B cell (primary cell): ENCODE data around the gene FLNB. TPM values are rescaled to one million over a fixed set of nuclear protein-coding genes. Genes with fewer than 3 reads are reported as not detected.

Source experiments
- ATAC-seq: fragments of 200-7000 bp; cut with Tn5 transposase; one replicate; pipeline ENCODE4 v1.10.0; 2021; ENCODE audit warnings: low read depth, mild to moderate bottlenecking, moderate number of reproducible peaks, moderate library complexity
- CTCF ChIA-PET: fragments of 350-600 bp; sonication (Branson Sonifier 250); formaldehyde crosslinking; loops from one replicate; lab custom pipeline; 2021; ENCODE audit warnings: antibody characterized with exemption, inconsistent platforms; lab: Charles Lee
- POLR2A ChIA-PET: fragments of 350-600 bp; sonication (Branson Sonifier 250); formaldehyde crosslinking; loops from one replicate; lab custom pipeline; 2021; ENCODE audit warnings: antibody characterized with exemption; lab: Charles Lee
- DNase-seq: peaks from one replicate; pipeline ENCODE4 v3.0.0; 2013
- H2AFZ ChIP-seq: 2 replicates; pipeline ENCODE4 v1.6.1; 2012; ENCODE audit warnings: mild to moderate bottlenecking, low read depth, low read length; ENCODE audit not compliant: insufficient read depth, poor library complexity, severe bottlenecking
- H3K27ac ChIP-seq, 2 donors: 1 replicate in 1 of 2; 2 replicates in 1 of 2; pipeline ENCODE4 v1.5.1; 2012 to 2013; ENCODE audit warnings: low read length in 2 of 2, mild to moderate bottlenecking in 2 of 2, moderate library complexity in 1 of 2
- H3K27me3 ChIP-seq, 4 experiments: fragments of 200-600 bp in 1 of 4; sonication (generic) in 1 of 4; replicated peaks in 1 of 4; 1 replicate in 2 of 4; 2 replicates in 2 of 4; pipeline versions ENCODE4 v1.6.1 to v1.7.0; 2013 to 2016; ENCODE audit warnings: low read length in 3 of 4, mild to moderate bottlenecking in 2 of 4, mixed read lengths in 1 of 4, moderate library complexity in 1 of 4; ENCODE audit not compliant: insufficient read depth in 4 of 4, control insufficient read depth in 3 of 4; ENCODE audit errors: control extremely low read depth in 1 of 4
- H3K36me3 ChIP-seq, 2 experiments: replicated peaks in 1 of 2; 1 replicate in 1 of 2; 2 replicates in 1 of 2; pipeline versions ENCODE4 v1.6.1 to v1.7.1; 2013; ENCODE audit warnings: low read length in 1 of 2; ENCODE audit not compliant: insufficient read depth in 2 of 2, control insufficient read depth in 1 of 2; ENCODE audit errors: control extremely low read depth in 1 of 2, extremely low read depth in 1 of 2
- H3K4me1 ChIP-seq, 2 donors: fragments of 200-600 bp in 1 of 2; sonication (generic) in 1 of 2; 1 replicate in 1 of 2; 2 replicates in 1 of 2; pipeline versions ENCODE4 v1.5.1 to v1.6.1; 2013 to 2017; ENCODE audit warnings: low read length in 2 of 2; ENCODE audit not compliant: control insufficient read depth in 2 of 2, insufficient read depth in 2 of 2
- H3K4me2 ChIP-seq: replicated peaks from 2 replicates; pipeline ENCODE3; 2012; ENCODE audit warnings: mild to moderate bottlenecking, low read depth, low read length; ENCODE audit not compliant: poor library complexity, severe bottlenecking
- H3K4me3 ChIP-seq, 5 experiments: fragments of 200-600 bp in 1 of 5; sonication (generic) in 1 of 5; 1 replicate in 3 of 5; 2 replicates in 2 of 5; pipeline versions ENCODE4 v1.5.1 to v1.7.0; 2011 to 2016; ENCODE audit warnings: low read length in 4 of 5, mild to moderate bottlenecking in 4 of 5, low read depth in 2 of 5, control low read depth in 1 of 5, moderate library complexity in 1 of 5; ENCODE audit not compliant: insufficient read depth in 1 of 5; ENCODE audit errors: control extremely low read depth in 1 of 5, extremely low read depth in 1 of 5
- H3K79me2 ChIP-seq: fragments of 200-600 bp; sonication (generic); one replicate; pipeline ENCODE4 v1.6.0; 2016; ENCODE audit warnings: low read length; ENCODE audit not compliant: control insufficient read depth, insufficient read depth
- H3K9ac ChIP-seq: fragments of 200-600 bp; sonication (generic); 2 replicates; pipeline ENCODE4 v1.6.1; 2017; ENCODE audit warnings: mild to moderate bottlenecking, low read length, moderate library complexity
- H3K9me3 ChIP-seq, 3 donors: one replicate each; pipeline versions ENCODE4 v1.6.1 to v1.7.1; 2013; ENCODE audit warnings: low read length in 2 of 3; ENCODE audit not compliant: control insufficient read depth in 2 of 3, insufficient read depth in 1 of 3; ENCODE audit errors: control extremely low read depth in 1 of 3
- H4K20me1 ChIP-seq: 2 replicates; pipeline ENCODE4 v1.6.0; 2012; ENCODE audit warnings: mild to moderate bottlenecking, low read length; ENCODE audit not compliant: insufficient read depth, control insufficient read depth, poor library complexity, severe bottlenecking
- H3K27ac Mint-ChIP-seq: one replicate; pipeline ENCODE4 v1.8.0; 2021; ENCODE audit warnings: mixed read lengths
- H3K27me3 Mint-ChIP-seq: one replicate; pipeline ENCODE4 v1.8.0; 2021; ENCODE audit warnings: mixed read lengths
- H3K4me1 Mint-ChIP-seq: one replicate; pipeline ENCODE4 v1.8.0; 2021; ENCODE audit warnings: mixed read lengths
- H3K4me3 Mint-ChIP-seq: one replicate; pipeline ENCODE4 v1.8.0; 2021; ENCODE audit warnings: mixed read lengths
- H3K9me3 Mint-ChIP-seq: one replicate; pipeline ENCODE4 v1.8.0; 2022; ENCODE audit warnings: mixed read lengths; ENCODE audit not compliant: insufficient read depth
- EZH2 ChIP-seq: IDR thresholded peaks from 2 replicates; pipeline ENCODE4 v1.6.1; 2012; ENCODE audit warnings: borderline replicate concordance, low read depth, mild to moderate bottlenecking, moderate library complexity, low read length; ENCODE audit not compliant: insufficient read depth, poor library complexity, severe bottlenecking
- WGBS: methylation state at CpG from one replicate; pipeline ENCODE4 v1.1.5; 2013; ENCODE audit warnings: missing lambda C conversion rate; ENCODE audit not compliant: insufficient coverage; 5-methylcytosine and 5-hydroxymethylcytosine counted together
- intact Hi-C: fragments of 100-400 bp; cut with micrococcal nuclease; formaldehyde crosslinking; loops from one replicate; pipeline ENCODE4 v1.10.0; 2022
- polyA plus RNA-seq: library from polyadenylated mRNA; depleted of rRNA; stranded (reverse); fragments of >200 nt; gene quantifications from 2 replicates; pipeline ENCODE4 v1.2.3, GENCODE V29; 2012
- total RNA-seq, 2 donors: library from RNA; stranded (reverse); fragments of 120-200 nt in 1 of 2; gene quantifications; 1 replicate in 1 of 2; 2 replicates in 1 of 2; pipeline versions ENCODE4 v1.2.3 to v1.2.4, GENCODE V29; 2013 to 2022
- TF ChIP-seq, protein P1 (sequence below): fragments of 200-600 bp; IDR thresholded peaks from one replicate; pipeline ENCODE4 v1.8.0; 2022; ENCODE audit warnings: antibody characterized with exemption, mild to moderate bottlenecking

The FLNB gene
- total and polyA plus RNA-seq, 2 donors (not counting 1 experiment from before 2014, with no cell fraction given), result 25.5 to 28.3 TPM

DNA sequence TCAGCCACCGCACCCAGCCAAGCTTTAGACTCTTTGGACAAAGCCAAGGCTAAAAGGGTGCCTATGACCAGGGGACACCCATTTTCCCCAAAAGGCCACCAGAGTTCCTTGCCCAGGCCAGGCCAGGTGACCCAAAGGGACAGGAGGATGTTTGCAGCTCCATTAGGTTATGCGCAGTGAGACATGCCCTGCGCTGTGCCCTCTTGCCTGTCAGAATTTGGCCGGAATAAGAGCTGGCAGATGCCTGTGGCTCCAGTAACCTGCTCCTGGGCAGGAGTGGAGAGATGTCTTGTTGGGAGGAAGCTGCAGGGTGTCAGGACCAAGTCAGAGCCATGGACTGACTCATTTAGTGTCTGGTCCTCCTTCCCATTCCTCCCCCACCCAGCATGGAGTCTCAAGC lies 182.1 kb downstream of the FLNB start:
- Histone ChIP-seq H3K4me3 (no peak overlapping the region), H3K27ac (no peak overlapping the region), H3K79me2 (no peaks in the 10 kb centered on the region), H3K9me3 (peaks cover 0 to 13% (median 0%) of the 10 kb centered on the region in 3 donors), H3K4me2 (no peak overlapping the region), H3K36me3 (peaks cover 0 to 6% of the 10 kb centered on the region in 2 experiments), H2AFZ (no peak overlapping the region), H4K20me1 (no peaks in the 10 kb centered on the region), H3K4me1 (peaks cover 0 to 5% of the 10 kb centered on the region in 2 donors), H3K9ac (no peak overlapping the region), H3K27me3 (no peaks in the 10 kb centered on the region)
- WGBS, result 100% methylated on average over 3 of the region's 4 CpGs
- ChIA-PET CTCF (interaction anchor here (1.4 to 15.0 kb wide), 6 partner anchors 10 to 282 kb away, joined by 3 to 336 read pairs (median 70); partner anchors contain the start of genes DNASE1L3, HTD2 and RPP14), POLR2A (interaction anchor here (1.1 to 1.6 kb wide), 2 partner anchors 25 to 27 kb away, joined by 3 read pairs; no protein-coding TSS in a partner anchor)
- DNase-seq (no peak), ATAC-seq (no peak)
- intact Hi-C loops, result no loop called here
- H3K4me1 Mint-ChIP-seq, result peaks cover 3% of the 10 kb centered on the region
- peak overlapping the region; percentile 32 for H3K27ac Mint-ChIP-seq
- H3K4me3 Mint-ChIP-seq, result no peak overlapping the region
- H3K27me3 Mint-ChIP-seq, result no peaks in the 10 kb centered on the region
- peaks cover 2% of the 10 kb centered on the region for H3K9me3 Mint-ChIP-seq
- TF ChIP-seq, protein P1, sequence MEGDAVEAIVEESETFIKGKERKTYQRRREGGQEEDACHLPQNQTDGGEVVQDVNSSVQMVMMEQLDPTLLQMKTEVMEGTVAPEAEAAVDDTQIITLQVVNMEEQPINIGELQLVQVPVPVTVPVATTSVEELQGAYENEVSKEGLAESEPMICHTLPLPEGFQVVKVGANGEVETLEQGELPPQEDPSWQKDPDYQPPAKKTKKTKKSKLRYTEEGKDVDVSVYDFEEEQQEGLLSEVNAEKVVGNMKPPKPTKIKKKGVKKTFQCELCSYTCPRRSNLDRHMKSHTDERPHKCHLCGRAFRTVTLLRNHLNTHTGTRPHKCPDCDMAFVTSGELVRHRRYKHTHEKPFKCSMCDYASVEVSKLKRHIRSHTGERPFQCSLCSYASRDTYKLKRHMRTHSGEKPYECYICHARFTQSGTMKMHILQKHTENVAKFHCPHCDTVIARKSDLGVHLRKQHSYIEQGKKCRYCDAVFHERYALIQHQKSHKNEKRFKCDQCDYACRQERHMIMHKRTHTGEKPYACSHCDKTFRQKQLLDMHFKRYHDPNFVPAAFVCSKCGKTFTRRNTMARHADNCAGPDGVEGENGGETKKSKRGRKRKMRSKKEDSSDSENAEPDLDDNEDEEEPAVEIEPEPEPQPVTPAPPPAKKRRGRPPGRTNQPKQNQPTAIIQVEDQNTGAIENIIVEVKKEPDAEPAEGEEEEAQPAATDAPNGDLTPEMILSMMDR, result no peak
- no peak for TF ChIP-seq EZH2

- Histone ChIP-seq H3K36me3 (peaks cover 0 to 6% of the 10 kb centered on the region in 2 experiments), H3K27ac (no peak overlapping the region), H3K27me3 (no peaks in the 10 kb centered on the region), H2AFZ (no peak overlapping the region), H3K4me1 (peaks cover 0 to 5% of the 10 kb centered on the region in 2 donors), H3K79me2 (no peaks in the 10 kb centered on the region), H3K9ac (no peak overlapping the region), H4K20me1 (no peaks in the 10 kb centered on the region), H3K4me3 (no peak overlapping the region), H3K4me2 (no peak overlapping the region), H3K9me3 (peaks cover 0 to 18% (median 2%) of the 10 kb centered on the region in 3 donors)
- TF ChIP-seq, protein P1, result no peak
- TF ChIP-seq EZH2, result no peak
- DNase-seq (no peak), ATAC-seq (no peak)
- no peak overlapping the region for H3K4me3 Mint-ChIP-seq
- H3K4me1 Mint-ChIP-seq, result peaks cover 3% of the 10 kb centered on the region
- POLR2A ChIA-PET, result interaction anchor here (1.1 kb wide), 1 partner anchor 24 kb away, joined by 3 read pairs; no protein-coding TSS in a partner anchor
- no peaks in the 10 kb centered on the region for H3K27me3 Mint-ChIP-seq
- H3K27ac Mint-ChIP-seq, result peak overlapping the region; percentile 2
- 93% methylated on average over 2 of the region's 4 CpGs for WGBS
- peaks cover 2% of the 10 kb centered on the region for H3K9me3 Mint-ChIP-seq
- CTCF ChIA-PET, result interaction anchor here (4.8 to 15.0 kb wide), 5 partner anchors 9 to 116 kb away, joined by 40 to 336 read pairs (median 75); partner anchors contain the start of genes DNASE1L3, HTD2 and RPP14
- intact Hi-C loops, result no loop called here
These were observed 182.7 kb downstream of the FLNB start for GRCh38 chr3:58190882-58191281.
